A172 (cell line): ENCODE results near the gene OTULINL. TPM values are rescaled to one million over a fixed set of nuclear protein-coding genes. Genes with fewer than 3 reads are reported as not detected.
A peak's percentile ranks its signal among the peaks of the same experiment; 100 is the strongest.
"Not testable (repeated sequence)": the region's sequence is repeated elsewhere in the genome, so short reads cannot be mapped to it uniquely, and the experiment has no call there.

ENCODE experiments used
- DNase-seq: peaks from one replicate; pipeline ENCODE4 v3.0.0-alpha.2; 2015; ENCODE audit warnings: low spot score
- total RNA-seq: library from RNA; depleted of rRNA; stranded (reverse); fragments of >200 nt; shearing (Covaris generic); gene quantifications from 2 replicates; pipeline ENCODE4 v1.2.3, GENCODE V29; 2014; rRNA removed

OTULINL gene
- total RNA-seq: 4.7 and 5.7 TPM in 2 replicates

GRCh38 chr5:14581106-14581890, at the start of gene OTULINL:
OTULINL (plus strand) TSS chr5:14581792; CDS start chr5:14581895, 103 bp downstream.
- DNase-seq: peak; percentile 54

GRCh38 chr5:14532180-14532579, 49.4 kb upstream of the OTULINL start:
- DNase-seq: no peak

GRCh38 chr5:14534773-14535172, 46.8 kb upstream of the OTULINL start:
- no peak for DNase-seq

DNA sequence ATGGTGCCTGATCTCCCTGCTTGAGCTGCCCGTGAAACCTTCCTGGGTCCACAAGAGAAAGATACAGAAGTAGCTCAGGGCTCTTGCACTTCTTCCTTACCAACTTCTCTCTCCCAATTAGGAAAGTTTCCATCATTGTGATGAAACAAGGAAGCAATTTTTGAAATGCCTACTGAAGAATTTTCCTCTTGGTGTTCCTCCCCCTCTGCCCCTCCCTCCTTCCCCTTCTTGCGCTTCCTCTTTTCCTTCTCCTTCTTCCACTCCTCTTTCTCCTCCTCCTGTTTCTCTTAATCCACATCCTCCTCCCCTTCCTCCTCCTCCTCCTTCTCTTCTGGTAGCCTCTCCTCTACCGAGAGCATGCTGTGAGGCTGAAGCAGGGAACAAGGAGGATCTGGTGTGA, 36.3 kb upstream of the OTULINL start:
- no peak for DNase-seq

DNA sequence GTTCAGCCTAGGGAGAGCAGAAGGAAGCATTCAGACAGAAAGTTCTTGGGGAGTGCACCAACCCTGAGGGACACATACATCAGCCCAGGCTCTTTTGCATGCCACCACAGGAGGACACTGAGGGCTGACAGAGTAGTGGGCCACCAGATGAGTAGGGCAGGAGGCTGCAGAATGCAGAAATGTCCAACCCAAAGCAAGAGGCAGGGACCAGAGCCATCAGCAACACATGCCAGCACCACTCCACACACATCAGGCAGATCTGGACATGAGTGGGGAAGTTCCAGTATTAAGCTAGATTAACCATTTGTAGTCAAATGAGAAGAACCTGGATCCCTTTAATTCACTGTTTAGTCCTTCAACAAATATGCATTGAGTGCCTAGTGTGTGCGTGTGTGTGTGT, 35.7 kb upstream of the OTULINL start:
- no peak for DNase-seq

DNA sequence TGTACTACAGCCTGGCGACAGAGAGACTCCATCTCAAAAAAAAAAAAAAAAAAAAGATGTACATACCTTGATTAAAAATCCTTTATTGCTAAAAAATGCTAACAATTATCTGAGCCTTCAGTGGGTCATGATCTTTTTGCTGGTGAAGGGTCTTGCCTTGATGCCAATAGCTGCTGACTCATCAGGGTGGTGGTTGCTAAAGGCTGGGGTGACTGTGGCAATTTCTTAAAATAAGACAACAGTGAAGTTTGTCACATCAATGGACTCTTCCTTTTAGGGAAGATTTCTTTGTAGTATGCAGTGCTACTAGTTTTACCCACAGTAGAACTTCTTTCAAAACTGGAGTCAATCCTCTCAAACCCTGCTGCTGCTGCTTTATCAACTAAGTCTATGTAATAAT, 33.9 kb upstream of the OTULINL start:
- DNase-seq: no peak

- no peak for DNase-seq
Measured at GRCh38 chr5:14551211-14551610, 30.4 kb upstream of the OTULINL start.

DNA sequence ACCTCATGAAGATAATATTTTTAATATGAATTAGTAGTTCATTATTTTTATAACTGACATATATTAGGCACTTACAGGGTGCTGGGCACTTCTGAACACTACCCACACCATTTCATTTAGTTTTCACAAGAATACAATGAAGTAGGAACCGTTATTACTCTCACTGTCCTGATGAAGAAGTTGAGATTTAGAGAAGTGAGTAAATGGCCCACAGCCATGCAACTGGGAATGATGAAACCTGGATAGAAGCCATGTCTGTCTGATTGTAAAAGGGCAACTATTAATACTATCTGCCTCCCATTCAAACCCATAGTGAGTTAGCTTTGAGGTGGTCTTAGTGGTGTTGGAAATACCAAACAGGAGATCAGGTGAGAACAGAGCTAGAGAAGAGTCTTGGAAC, 29.6 kb upstream of the OTULINL start:
- DNase-seq: no peak

DNA sequence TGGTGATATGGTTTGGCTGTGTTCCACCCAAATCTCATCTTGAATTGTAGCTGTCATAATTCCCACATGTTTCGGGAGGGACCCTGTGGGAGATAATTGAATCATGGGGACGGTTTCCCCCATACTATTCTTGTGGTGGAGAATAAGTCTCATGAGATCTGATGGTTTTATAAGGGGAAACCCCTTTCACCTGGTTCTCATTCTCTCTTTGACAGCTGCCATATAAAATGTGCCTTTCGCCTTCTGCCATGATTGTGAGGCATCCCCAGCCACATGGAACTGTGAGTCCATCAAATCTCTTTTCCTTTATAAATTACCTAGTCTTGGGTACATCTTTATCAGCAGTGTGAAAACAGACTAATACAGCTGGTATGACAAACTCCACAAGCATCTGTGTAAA, 27.3 kb upstream of the OTULINL start:
- DNase-seq: not testable (repeated sequence)

DNA sequence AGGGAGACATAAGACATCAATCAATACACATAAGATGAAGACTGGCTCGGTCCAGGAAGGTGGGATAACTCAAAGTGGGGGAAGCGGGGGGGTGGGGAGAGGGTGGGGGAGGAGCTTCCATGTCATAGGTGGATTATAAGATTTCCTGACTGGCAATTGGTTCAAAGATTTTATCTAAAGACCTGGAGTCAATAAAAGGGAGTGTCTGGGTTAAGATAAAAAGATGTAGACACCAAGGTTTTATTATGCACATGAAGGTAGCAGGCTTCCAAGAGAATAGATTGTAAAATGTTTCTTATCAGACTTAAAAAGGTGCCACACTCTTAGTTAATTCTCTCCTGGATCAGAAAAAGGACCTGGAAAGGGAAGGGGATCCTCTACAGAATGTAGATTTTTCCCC, 25.6 kb upstream of the OTULINL start:
- no peak for DNase-seq

DNA sequence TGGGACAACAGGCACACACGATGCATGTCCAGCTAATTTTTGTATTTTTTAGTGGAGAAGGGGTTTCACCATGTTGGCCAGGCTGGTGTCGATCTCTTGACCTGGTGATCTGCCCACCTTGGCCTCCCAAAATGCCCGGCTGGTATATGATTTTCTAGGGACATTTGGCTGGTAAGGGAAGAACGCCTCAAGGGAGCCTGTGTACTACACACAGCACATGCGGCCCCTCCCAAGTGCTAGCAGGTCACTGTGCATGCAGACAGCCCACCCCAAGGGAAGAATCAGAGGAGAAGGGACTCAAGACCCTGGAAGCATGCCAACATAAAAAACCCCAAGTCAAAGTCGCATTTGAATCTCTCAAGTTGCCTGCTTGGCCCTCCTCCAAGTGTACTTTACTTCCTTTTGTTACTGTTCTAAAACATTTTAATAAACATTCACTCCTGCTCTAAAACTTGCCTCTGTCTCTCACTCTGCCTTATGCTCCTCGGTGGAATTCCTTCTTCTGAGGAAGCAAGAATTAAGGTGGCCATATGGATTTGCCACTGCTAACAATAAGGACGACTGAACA, 24.3 kb upstream of the OTULINL start:
- DNase-seq: no peak

DNA sequence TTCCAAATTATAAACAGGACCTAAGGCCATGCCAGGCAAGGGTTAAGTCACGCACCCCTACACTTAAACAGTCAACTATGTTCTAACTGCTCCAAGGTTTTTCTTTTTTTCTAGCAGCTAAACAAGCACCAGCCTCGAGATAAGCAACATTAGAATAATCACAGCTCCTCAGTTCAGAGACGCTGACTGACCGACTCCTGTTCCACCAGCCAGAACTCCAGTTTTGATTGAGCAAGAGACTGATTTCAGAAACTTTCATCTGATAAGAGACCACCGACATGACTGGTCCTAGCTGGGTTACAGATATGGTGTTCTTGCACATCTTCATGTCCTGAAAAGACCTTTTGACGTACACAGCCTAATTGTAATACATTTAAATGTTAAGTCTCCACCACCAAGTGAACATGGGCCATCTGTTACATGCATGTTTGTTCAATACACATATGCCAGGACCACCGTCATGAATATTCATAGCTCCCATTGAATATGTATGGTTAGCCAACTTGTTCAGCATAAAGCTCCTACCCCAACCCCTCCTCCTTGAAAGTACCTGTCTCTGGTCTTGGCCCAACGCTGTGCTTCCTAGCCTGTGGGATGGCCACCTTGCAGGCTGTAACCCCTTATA, 23.7 kb upstream of the OTULINL start:
- DNase-seq: no peak

GRCh38 chr5:14560091-14560595, 21.4 kb upstream of the OTULINL start:
- DNase-seq: no peak

DNA sequence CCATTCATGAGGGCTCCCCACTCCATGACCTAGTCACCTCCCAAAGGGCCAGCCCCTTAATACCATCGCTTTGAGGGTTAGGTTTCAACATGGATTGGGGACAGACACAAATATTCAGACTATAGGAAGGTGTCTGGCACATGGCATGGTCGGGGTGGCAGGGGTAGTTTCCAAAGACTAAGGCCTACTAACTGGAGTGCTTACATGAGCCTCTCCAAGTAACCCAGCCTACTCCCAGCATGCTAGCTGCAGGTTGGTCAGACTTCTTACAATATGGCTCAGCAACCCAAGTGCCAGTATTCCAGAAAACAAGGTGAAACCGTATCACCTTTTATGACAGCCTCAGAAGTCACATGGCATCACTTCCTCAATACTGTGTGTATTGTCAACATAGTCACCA, 19.9 kb upstream of the OTULINL start:
- DNase-seq: no peak

DNA sequence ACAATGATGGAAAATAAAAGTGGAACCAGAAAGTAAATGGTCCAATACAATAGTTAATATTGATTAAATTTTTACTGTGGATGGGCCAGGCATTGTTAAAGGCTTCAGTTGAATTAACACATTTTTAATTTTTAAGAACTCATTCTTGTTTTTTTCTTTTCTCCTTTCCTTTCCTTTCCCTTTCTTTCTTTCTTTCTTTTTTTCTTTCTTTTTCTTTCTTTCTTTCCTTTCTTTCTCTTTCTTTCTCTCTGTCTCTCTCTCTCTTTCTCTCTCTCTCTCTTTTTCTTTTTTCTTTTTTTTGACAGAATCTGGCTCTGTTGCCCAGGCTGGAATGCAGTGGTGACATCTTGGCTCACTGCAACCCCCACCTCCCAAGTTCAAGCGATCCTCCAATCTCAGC, 13.3 kb upstream of the OTULINL start:
- no peak for DNase-seq

DNA sequence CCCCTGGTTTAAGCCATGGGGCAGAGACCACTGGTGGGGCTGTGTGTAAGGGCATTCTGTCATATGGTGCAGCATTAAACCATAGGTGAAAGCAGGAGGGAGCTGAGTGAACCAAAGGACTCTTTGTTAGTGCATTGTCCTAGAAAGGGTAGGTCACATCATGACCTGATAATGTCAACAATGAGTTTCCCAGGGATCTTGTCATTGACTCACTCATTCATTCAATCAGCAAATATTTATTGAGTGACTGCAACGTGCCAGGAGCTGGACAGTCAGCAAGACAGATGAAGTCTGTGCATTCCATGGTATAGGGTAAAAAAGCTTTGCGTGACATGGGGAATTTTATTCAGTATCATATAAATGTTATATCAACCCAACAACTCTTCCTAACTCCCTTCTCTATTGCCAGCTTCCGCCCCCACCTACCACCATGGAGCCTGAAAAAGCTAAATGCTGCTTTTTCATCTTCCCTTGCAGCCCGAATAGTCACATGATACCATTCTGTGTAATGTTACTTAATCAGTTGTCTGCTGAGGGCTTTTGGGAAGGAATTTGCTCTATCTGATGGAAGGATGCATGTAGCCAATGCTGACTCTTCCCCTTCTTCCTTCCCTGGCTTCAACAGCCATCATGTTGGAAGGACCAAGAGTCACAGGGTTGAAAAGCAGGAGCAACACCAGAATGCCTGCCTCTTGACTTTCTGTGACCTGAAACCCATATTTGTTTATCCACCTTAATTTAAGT, 11.5 kb upstream of the OTULINL start:
- DNase-seq: no peak

- DNase-seq: no peak
Measured at GRCh38 chr5:14571901-14572300, 9.7 kb upstream of the OTULINL start.

- no peak for DNase-seq
Measured at GRCh38 chr5:14572385-14572784, 9.2 kb upstream of the OTULINL start.

- no peak for DNase-seq
Measured at GRCh38 chr5:14572836-14573235, 8.8 kb upstream of the OTULINL start.

GRCh38 chr5:14574096-14574495, 7.5 kb upstream of the OTULINL start:
- no peak for DNase-seq

DNA sequence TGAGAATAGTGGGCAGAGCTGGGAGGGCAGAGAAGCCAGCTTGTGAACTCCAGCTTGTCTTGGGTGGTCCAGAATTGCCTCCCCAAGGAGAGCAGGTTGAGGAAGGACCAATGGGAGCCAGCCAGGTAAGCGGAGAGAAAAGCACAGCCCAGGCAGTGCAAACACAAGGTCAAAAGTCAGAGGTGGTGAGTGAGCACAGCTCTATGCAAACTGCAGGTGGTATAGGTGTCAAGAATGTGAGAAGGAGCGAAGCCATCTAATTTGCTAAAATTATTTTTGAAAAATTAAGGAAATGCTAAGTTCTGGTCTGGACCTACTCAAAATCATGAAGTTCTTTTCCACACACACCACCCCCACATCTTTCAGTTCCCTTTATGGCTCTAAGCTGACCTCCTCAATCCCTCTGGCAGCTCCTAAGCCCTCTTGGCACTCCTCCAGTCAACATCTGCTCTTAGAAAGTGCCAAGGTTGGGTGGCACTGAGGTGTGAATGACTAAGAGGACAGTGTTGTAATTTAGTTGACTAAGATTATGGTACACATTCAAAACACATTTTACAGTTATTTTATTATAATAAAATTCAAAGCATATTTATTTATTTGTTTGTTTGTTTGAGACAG, 6.6 kb upstream of the OTULINL start:
- DNase-seq: no peak

DNA sequence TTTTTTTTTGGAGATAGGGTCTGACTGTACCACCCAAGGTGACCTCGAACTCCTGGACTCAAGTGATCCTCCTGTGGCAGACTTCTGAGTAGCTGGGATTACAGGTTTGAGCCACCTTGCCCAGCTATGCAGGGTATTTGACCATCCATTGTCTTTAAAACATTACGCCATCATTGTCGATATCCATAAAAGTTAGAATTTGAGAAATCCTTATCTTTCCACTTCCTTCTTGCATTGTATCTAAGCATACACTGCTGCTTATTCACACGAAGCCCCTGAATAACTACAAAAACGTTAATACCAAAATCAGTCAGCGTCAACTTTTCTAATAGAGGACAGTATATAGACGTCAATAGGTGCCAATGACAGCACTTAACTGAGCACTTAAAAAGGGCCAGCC, 5.4 kb upstream of the OTULINL start:
- DNase-seq: no peak
